Esophagus (tissue), 2 donors: ENCODE data around the gene MAP3K4. TPM values are rescaled to one million over a fixed set of nuclear protein-coding genes. Genes with fewer than 3 reads are reported as not detected.

Source experiments
- H3K27ac ChIP-seq, 2 donors: one replicate each; pipeline ENCODE4 v1.5.1; 2013; ENCODE audit warnings: low read depth in 2 of 2, mild to moderate bottlenecking in 2 of 2, inconsistent platforms in 1 of 2, low read length in 1 of 2, moderate library complexity in 1 of 2
- H3K27me3 ChIP-seq, 2 donors: one replicate each; pipeline ENCODE4 v1.6.1; 2013; ENCODE audit warnings: low read length in 2 of 2, control low read depth in 1 of 2, mild to moderate bottlenecking in 1 of 2; ENCODE audit not compliant: insufficient read depth in 2 of 2, control insufficient read depth in 1 of 2
- H3K36me3 ChIP-seq, 2 donors: one replicate each; pipeline ENCODE4 v1.6.1; 2013; ENCODE audit warnings: low read length in 1 of 2; ENCODE audit not compliant: control insufficient read depth in 2 of 2, insufficient read depth in 2 of 2
- H3K4me1 ChIP-seq, 2 donors: one replicate each; pipeline ENCODE4 v1.6.1; 2013; ENCODE audit warnings: low read length in 1 of 2; ENCODE audit not compliant: control insufficient read depth in 2 of 2, insufficient read depth in 2 of 2
- H3K4me3 ChIP-seq, 2 donors: one replicate each; pipeline ENCODE4 v1.5.1; 2013; ENCODE audit warnings: low read length in 2 of 2, mild to moderate bottlenecking in 2 of 2, low read depth in 1 of 2, moderate library complexity in 1 of 2
- H3K9me3 ChIP-seq, 2 donors: one replicate each; pipeline ENCODE4 v1.6.1; 2013; ENCODE audit warnings: mild to moderate bottlenecking in 2 of 2, low read depth in 1 of 2, low read length in 1 of 2, moderate library complexity in 1 of 2; ENCODE audit not compliant: control insufficient read depth in 2 of 2, insufficient read depth in 1 of 2
- WGBS, 2 donors: extraction: QIAGEN DNeasy Blood & Tissue Kit; methylation state at CpG; one replicate each; pipeline ENCODE4 v1.1.7; 2013; 5-methylcytosine and 5-hydroxymethylcytosine counted together
- polyA plus RNA-seq, 2 donors: library from polyadenylated mRNA; stranded (reverse); fragments of 200-250 nt; gene quantifications; one replicate each; pipeline ENCODE4 v1.2.3, GENCODE V29; 2013
- donor health status: healthy with polysubstance abuse.
- donor health status: Bipolar disorder and iron deficiency.

Gene MAP3K4
- polyA plus RNA-seq, 2 donors: 15.9 to 17.3 TPM

- Histone ChIP-seq H3K4me3 (no peak overlapping the region), H3K27ac (no peak overlapping the region), H3K9me3 (no peaks in the 10 kb centered on the region), H3K27me3 (no peaks in the 10 kb centered on the region), H3K36me3 (peaks cover 0 to 2% of the 10 kb centered on the region in 2 donors), H3K4me1 (no peaks in the 10 kb centered on the region)
- 81 to 88% methylated on average over 3 of the region's 3 CpGs for WGBS, 2 donors
Measured at GRCh38 chr6:161066511-161066910, 74.9 kb downstream of the MAP3K4 start.

DNA sequence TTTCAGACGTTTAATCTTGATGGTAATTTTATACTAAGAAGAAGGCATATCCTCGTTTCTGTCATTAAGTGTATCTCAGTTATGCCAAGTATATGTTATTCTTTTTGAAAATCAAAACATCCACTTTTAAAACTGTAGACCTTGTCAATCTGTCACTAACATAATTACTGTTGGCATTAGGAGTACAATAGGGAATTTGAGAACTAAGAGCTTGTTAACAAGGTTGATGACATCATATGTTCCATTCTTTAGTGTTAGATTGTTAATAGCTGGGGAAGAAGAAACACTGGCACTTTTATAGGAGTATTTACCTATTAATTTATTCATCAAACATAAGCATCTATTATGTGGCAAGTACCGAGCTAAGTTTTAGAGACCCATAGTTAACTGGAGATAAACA, 76.2 kb downstream of the MAP3K4 start:
- Histone ChIP-seq H3K9me3 (no peaks in the 10 kb centered on the region), H3K27me3 (no peaks in the 10 kb centered on the region), H3K4me1 (no peaks in the 10 kb centered on the region), H3K4me3 (no peak overlapping the region), H3K36me3 (peaks cover 0 to 2% of the 10 kb centered on the region in 2 donors), H3K27ac (no peak overlapping the region)
- 75 to 81% methylated on average over 3 of the region's 3 CpGs for WGBS, 2 donors

DNA sequence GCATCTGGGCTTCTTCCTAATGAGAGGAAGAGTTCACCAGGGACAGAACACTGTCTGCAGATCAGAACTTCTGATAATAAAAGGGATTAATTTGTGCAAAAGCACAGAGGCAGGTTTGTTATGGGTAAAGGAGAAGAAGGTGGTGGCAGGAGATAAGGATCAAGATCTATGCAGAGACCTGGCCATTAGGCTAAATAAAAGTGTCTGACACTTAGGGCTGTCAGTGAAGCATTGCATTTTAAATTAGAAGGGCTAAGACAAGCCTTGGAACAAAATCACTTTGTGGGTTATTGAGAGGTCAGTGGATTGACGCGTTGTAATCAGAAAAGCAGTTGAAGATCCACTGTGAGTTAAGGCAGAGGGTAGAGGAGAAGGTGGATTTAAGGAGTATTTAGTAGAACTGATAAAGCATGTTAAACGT, 76.8 kb downstream of the MAP3K4 start:
- Histone ChIP-seq H3K27ac (no peak overlapping the region), H3K4me1 (no peaks in the 10 kb centered on the region), H3K36me3 (peaks cover under 1 to 2% of the 10 kb centered on the region in 2 donors), H3K4me3 (no peak overlapping the region), H3K27me3 (no peaks in the 10 kb centered on the region), H3K9me3 (no peaks in the 10 kb centered on the region)
- WGBS, 2 donors: 88% methylated on average over 3 of the region's 3 CpGs

GRCh38 chr6:161073930-161074329, 82.4 kb downstream of the MAP3K4 start:
- Histone ChIP-seq H3K36me3 (peaks cover 2 to 12% of the 10 kb centered on the region in 2 donors), H3K27ac (no peak overlapping the region)
- WGBS, 2 donors: 74 to 78% methylated on average over 5 of the region's 5 CpGs

DNA sequence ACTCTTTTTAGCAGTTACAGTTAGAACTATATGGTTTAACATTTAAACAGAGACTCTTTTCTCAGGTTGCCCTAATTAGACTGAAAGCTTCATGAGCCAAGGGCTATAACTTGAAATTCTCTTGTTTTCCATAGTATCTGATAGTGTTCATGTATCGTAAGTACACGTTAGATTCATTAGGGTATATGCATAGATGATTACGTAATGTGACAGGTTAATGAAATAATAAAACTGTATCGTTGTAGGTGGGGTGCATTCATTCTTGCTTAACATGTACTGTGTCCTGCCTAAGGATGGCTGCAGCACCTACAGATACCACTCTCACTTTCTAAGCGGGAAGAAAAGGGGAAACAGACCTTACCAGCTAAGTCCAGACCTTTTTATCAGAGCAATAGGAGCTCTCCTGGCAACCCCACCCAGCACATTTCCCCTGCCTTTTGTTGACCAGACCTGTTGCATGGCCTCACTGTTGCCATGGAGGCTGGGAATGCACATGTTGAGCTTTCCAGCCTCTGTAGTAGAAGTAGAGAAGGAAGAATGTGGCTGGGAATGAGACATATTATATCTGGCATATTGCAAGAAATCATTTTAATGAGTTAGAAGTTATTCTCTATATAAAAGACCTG, 83.0 kb downstream of the MAP3K4 start:
- Histone ChIP-seq H3K4me3 (no peak overlapping the region), H3K27ac (no peak overlapping the region), H3K9me3 (no peaks in the 10 kb centered on the region), H3K27me3 (no peaks in the 10 kb centered on the region), H3K36me3 (peaks cover 2 to 16% of the 10 kb centered on the region in 2 donors), H3K4me1 (no peaks in the 10 kb centered on the region)
- WGBS, 2 donors: 91 to 92% methylated on average over 5 of the region's 5 CpGs

More at GRCh38 chr6:161073930-161074329, 82.4 kb downstream of the MAP3K4 start:
- Histone ChIP-seq H3K4me1 (no peaks in the 10 kb centered on the region), H3K9me3 (no peaks in the 10 kb centered on the region), H3K27me3 (no peaks in the 10 kb centered on the region), H3K4me3 (no peak overlapping the region)

GRCh38 chr6:161076181-161076677, 84.7 kb downstream of the MAP3K4 start:
- Histone ChIP-seq H3K9me3 (no peaks in the 10 kb centered on the region), H3K36me3 (peaks cover under 1 to 19% of the 10 kb centered on the region in 2 donors), H3K4me3 (no peak overlapping the region), H3K4me1 (no peaks in the 10 kb centered on the region), H3K27me3 (no peaks in the 10 kb centered on the region), H3K27ac (no peak overlapping the region)
- WGBS, 2 donors: 81 to 82% methylated on average over 8 of the region's 8 CpGs

DNA sequence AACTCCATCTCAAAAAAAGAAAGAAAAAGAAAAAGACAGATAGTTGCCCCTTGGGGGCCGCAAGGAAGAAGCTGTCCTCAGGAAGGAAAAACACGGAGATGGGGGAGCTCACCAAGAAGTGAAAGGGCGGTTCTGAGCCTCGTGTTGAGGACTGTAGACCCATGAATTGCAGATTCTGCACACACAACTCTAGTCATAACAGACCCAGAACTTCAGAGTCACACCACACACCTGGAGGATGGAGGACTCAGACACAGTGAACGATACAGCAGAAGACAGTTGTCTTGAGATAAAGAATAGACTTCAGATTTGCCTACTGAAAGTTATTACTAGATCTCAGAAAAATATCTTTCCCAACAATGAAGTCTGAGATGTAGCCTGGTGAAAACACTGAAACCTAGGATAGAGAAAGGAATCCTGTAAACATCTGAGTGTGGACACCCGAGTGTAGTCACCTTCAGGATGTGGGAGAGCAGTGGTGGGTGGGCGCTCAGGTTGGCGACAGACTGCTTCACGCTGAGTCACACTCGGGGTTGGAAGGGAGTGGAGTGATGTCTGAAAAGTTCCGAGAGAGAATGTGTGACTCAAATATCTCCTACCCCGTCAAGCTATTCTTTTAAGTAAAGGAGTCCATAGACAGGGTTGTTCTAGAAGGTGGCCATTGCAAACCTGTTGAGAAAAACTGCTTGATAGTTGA, 88.1 kb downstream of the MAP3K4 start:
- Histone ChIP-seq H3K27ac (no peak overlapping the region), H3K36me3 (peaks cover 8 to 30% of the 10 kb centered on the region in 2 donors), H3K4me3 (no peak overlapping the region), H3K27me3 (no peaks in the 10 kb centered on the region), H3K4me1 (no peaks in the 10 kb centered on the region), H3K9me3 (no peaks in the 10 kb centered on the region)
- 82 to 83% methylated on average over 12 of the region's 12 CpGs for WGBS, 2 donors

GRCh38 chr6:161080263-161080970, 88.8 kb downstream of the MAP3K4 start:
- Histone ChIP-seq H3K4me1 (no peaks in the 10 kb centered on the region), H3K27me3 (no peaks in the 10 kb centered on the region), H3K36me3 (peaks cover 8 to 28% of the 10 kb centered on the region in 2 donors), H3K27ac (no peak overlapping the region), H3K9me3 (no peaks in the 10 kb centered on the region), H3K4me3 (no peak overlapping the region)
- 90 to 94% methylated on average over 12 of the region's 12 CpGs for WGBS, 2 donors

- 83 to 92% methylated on average over 2 of the region's 2 CpGs for WGBS, 2 donors
Measured at GRCh38 chr6:161082215-161082614, 90.6 kb downstream of the MAP3K4 start.

More at GRCh38 chr6:161082215-161082614, 90.6 kb downstream of the MAP3K4 start:
- Histone ChIP-seq H3K4me1 (no peaks in the 10 kb centered on the region), H3K4me3 (no peak overlapping the region), H3K36me3 (peaks cover 11 to 30% of the 10 kb centered on the region in 2 donors), H3K27ac (no peak overlapping the region), H3K27me3 (no peaks in the 10 kb centered on the region), H3K9me3 (no peaks in the 10 kb centered on the region)
